HG02938 (cell line): Measurements from ENCODE around the gene MYOM3.

ENCODE experiments used
- ATAC-seq: cut with Tn5 transposase; IDR thresholded peaks from one replicate; pipeline ENCODE4 v1.9.1; 2021; ENCODE audit warnings: mild to moderate bottlenecking, moderate library complexity; ENCODE audit not compliant: unreplicated experiment

The MYOM3 gene

GRCh38 chr1:24098943-24099638, 12.8 kb downstream of the MYOM3 start:
- no peak for ATAC-seq

- ATAC-seq = no peak
Measured at GRCh38 chr1:24098102-24098501, 13.8 kb downstream of the MYOM3 start.

- no peak for ATAC-seq
Measured at GRCh38 chr1:24097663-24098062, 14.3 kb downstream of the MYOM3 start.

GRCh38 chr1:24096739-24097103, 15.2 kb downstream of the MYOM3 start:
- ATAC-seq = no peak

GRCh38 chr1:24096009-24096738, 15.8 kb downstream of the MYOM3 start:
- ATAC-seq = no peak

- ATAC-seq = no peak
Measured at GRCh38 chr1:24095140-24095859, 16.6 kb downstream of the MYOM3 start.

GRCh38 chr1:24094554-24094953, 17.4 kb downstream of the MYOM3 start:
- ATAC-seq = no peak

- no peak for ATAC-seq
Measured at GRCh38 chr1:24093732-24094131, 18.2 kb downstream of the MYOM3 start.

GRCh38 chr1:24092979-24093378, 19.0 kb downstream of the MYOM3 start:
- no peak for ATAC-seq

- no peak for ATAC-seq
Measured at GRCh38 chr1:24091971-24092482, 19.9 kb downstream of the MYOM3 start.

- ATAC-seq = no peak
Measured at GRCh38 chr1:24090736-24091135, 21.2 kb downstream of the MYOM3 start.

- no peak for ATAC-seq
Measured at GRCh38 chr1:24089743-24090555, 22.0 kb downstream of the MYOM3 start.

- ATAC-seq = no peak
Measured at GRCh38 chr1:24089027-24089742, 22.8 kb downstream of the MYOM3 start.

- ATAC-seq = no peak
Measured at GRCh38 chr1:24086466-24086865, 25.5 kb downstream of the MYOM3 start.

GRCh38 chr1:24085546-24085945, 26.4 kb downstream of the MYOM3 start:
- ATAC-seq = no peak

- ATAC-seq = no peak
Measured at GRCh38 chr1:24085007-24085406, 26.9 kb downstream of the MYOM3 start.

GRCh38 chr1:24084050-24084449, 27.9 kb downstream of the MYOM3 start:
- ATAC-seq = no peak

- ATAC-seq = no peak
Measured at GRCh38 chr1:24082372-24082771, 29.6 kb downstream of the MYOM3 start.

- ATAC-seq = no peak
Measured at GRCh38 chr1:24081190-24081589, 30.7 kb downstream of the MYOM3 start.

- no peak for ATAC-seq
Measured at GRCh38 chr1:24080131-24080530, 31.8 kb downstream of the MYOM3 start.
